ENCODE measurements around the gene IQCN. TPM values are rescaled to one million over a fixed set of nuclear protein-coding genes. Genes with fewer than 3 reads are reported as not detected.
A peak's percentile ranks its signal among the peaks of the same experiment; 100 is the strongest.

IQCN gene
- total and polyA plus RNA-seq, 2 experiments from 2014 or later, result 0.35 TPM; not detected in 1

DNA sequence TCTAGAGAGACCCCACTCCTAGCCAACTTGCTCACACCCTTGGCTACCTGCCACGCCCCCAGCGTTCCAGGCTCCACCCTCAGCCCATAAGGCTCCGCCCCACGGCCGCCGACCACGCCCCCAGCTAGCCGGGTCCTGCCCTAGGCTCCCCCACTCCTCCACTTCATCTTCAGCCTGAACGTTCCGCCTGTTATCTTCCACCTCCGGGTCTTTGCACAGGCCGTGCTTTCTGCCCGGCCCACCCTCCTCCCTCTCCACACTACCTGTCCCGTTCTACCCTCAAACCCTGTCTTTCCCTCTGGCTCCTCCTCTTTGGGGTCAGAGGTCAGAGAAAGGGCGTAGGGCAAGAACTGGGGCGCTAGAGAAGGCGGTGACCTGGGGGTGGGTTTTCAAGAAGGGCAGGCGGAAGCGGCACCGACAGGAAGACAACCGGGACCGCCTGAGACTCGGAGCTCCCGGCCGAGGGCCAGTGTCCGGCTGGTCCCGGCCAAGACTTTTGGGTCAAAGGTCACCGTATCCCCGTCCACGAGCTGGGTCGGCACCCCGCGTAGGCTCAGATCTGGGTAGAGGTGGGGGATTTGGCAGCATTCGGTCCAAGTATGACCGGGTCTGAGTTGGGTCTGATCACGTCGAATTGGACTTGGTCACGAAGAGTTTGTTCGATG, 50.3 kb downstream of the IQCN start:
- peak; percentile 47 for ATAC-seq
- DNase-seq (ENCODE audit: low spot score), result peak; percentile 93

More for the DNA sequence above, 50.3 kb downstream of the IQCN start:
- peak overlapping the region; percentile 98 for H3K27ac Mint-ChIP-seq
- TF ChIP-seq, protein P1, sequence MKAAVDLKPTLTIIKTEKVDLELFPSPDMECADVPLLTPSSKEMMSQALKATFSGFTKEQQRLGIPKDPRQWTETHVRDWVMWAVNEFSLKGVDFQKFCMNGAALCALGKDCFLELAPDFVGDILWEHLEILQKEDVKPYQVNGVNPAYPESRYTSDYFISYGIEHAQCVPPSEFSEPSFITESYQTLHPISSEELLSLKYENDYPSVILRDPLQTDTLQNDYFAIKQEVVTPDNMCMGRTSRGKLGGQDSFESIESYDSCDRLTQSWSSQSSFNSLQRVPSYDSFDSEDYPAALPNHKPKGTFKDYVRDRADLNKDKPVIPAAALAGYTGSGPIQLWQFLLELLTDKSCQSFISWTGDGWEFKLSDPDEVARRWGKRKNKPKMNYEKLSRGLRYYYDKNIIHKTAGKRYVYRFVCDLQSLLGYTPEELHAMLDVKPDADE (IDR thresholded peaks at IDR 0.05), result peak; percentile 52; the same call in 1 of the 2 replicates
- TF ChIP-seq STAT1 (IDR thresholded peaks at IDR 0.05; ENCODE audit: unreplicated experiment), result no peak
- peak; percentile 8; the same call in 1 of the 2 replicates for TF ChIP-seq POLR2AphosphoS5 (IDR thresholded peaks at IDR 0.05; ENCODE audit: low read depth)
- TF ChIP-seq, protein P2, sequence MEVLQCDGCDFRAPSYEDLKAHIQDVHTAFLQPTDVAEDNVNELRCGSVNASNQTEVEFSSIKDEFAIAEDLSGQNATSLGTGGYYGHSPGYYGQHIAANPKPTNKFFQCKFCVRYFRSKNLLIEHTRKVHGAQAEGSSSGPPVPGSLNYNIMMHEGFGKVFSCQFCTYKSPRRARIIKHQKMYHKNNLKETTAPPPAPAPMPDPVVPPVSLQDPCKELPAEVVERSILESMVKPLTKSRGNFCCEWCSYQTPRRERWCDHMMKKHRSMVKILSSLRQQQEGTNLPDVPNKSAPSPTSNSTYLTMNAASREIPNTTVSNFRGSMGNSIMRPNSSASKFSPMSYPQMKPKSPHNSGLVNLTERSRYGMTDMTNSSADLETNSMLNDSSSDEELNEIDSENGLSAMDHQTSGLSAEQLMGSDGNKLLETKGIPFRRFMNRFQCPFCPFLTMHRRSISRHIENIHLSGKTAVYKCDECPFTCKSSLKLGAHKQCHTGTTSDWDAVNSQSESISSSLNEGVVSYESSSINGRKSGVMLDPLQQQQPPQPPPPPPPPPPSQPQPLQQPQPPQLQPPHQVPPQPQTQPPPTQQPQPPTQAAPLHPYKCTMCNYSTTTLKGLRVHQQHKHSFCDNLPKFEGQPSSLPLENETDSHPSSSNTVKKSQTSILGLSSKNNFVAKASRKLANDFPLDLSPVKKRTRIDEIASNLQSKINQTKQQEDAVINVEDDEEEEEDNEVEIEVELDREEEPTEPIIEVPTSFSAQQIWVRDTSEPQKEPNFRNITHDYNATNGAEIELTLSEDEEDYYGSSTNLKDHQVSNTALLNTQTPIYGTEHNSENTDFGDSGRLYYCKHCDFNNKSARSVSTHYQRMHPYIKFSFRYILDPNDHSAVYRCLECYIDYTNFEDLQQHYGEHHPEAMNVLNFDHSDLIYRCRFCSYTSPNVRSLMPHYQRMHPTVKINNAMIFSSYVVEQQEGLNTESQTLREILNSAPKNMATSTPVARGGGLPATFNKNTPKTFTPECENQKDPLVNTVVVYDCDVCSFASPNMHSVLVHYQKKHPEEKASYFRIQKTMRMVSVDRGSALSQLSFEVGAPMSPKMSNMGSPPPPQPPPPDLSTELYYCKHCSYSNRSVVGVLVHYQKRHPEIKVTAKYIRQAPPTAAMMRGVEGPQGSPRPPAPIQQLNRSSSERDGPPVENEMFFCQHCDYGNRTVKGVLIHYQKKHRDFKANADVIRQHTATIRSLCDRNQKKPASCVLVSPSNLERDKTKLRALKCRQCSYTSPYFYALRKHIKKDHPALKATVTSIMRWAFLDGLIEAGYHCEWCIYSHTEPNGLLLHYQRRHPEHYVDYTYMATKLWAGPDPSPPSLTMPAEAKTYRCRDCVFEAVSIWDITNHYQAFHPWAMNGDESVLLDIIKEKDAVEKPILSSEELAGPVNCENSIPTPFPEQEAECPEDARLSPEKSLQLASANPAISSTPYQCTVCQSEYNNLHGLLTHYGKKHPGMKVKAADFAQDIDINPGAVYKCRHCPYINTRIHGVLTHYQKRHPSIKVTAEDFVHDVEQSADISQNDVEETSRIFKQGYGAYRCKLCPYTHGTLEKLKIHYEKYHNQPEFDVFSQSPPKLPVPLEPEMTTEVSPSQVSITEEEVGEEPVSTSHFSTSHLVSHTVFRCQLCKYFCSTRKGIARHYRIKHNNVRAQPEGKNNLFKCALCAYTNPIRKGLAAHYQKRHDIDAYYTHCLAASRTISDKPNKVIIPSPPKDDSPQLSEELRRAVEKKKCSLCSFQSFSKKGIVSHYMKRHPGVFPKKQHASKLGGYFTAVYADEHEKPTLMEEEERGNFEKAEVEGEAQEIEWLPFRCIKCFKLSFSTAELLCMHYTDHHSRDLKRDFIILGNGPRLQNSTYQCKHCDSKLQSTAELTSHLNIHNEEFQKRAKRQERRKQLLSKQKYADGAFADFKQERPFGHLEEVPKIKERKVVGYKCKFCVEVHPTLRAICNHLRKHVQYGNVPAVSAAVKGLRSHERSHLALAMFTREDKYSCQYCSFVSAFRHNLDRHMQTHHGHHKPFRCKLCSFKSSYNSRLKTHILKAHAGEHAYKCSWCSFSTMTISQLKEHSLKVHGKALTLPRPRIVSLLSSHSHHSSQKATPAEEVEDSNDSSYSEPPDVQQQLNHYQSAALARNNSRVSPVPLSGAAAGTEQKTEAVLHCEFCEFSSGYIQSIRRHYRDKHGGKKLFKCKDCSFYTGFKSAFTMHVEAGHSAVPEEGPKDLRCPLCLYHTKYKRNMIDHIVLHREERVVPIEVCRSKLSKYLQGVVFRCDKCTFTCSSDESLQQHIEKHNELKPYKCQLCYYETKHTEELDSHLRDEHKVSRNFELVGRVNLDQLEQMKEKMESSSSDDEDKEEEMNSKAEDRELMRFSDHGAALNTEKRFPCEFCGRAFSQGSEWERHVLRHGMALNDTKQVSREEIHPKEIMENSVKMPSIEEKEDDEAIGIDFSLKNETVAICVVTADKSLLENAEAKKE (CRISPR knock-in tag; IDR thresholded peaks at IDR 0.05), result no peak
- 0 out of 2 replicates have a peak, but pooled peaks have one; percentile 34 for TF ChIP-seq CREB1 (CRISPR knock-in tag; IDR thresholded peaks at IDR 0.05; ENCODE audit: low read depth)
- TF ChIP-seq ZNF114 (CRISPR knock-in tag; IDR thresholded peaks at IDR 0.05), result no peak
- H3K4me1 Mint-ChIP-seq, result peaks cover 30% of the 10 kb centered on the region
- H3K27me3 ChIP-seq (ENCODE audit: insufficient read depth), result peaks cover 27% of the 10 kb centered on the region
- no peaks in the 10 kb centered on the region for H4K20me1 ChIP-seq (replicated peaks; ENCODE audit: insufficient read depth)
- H3K27ac ChIP-seq (ENCODE audit: low read depth), result peak overlapping the region; percentile 78
- peak overlapping the region; percentile 92 for H3K4me3 Mint-ChIP-seq
- no peaks in the 10 kb centered on the region for H3K9me2 ChIP-seq (ENCODE audit: insufficient read depth)
- peak overlapping the region; percentile 77 for H3K4me2 ChIP-seq
- H3K36me3 Mint-ChIP-seq (ENCODE audit: low read depth), result no peaks in the 10 kb centered on the region
- H3K27me3 Mint-ChIP-seq (ENCODE audit: insufficient read depth, low read depth, poor library complexity), result peaks cover 42% of the 10 kb centered on the region
- H3F3A ChIP-seq (replicated peaks; ENCODE audit: low read depth), result peaks cover 27% of the 10 kb centered on the region; the same call in 1 of the 2 replicates
- H3K36me3 ChIP-seq (ENCODE audit: insufficient read depth), result no peaks in the 10 kb centered on the region
- peak overlapping the region; percentile 61 for H3K4me3 ChIP-seq
- H2AFZ ChIP-seq, result peak overlapping the region; percentile 19; the same call in 1 of the 2 replicates
- peaks cover 3% of the 10 kb centered on the region; the same call in 1 of the 3 replicates for H3K9me3 Mint-ChIP-seq
- H3K79me2 ChIP-seq (replicated peaks; ENCODE audit: insufficient read depth), result no peaks in the 10 kb centered on the region
- H3K4me1 ChIP-seq (ENCODE audit: insufficient read depth), result peaks cover 15% of the 10 kb centered on the region; the same call in 1 of the 2 replicates
